ENCODE data around the gene TBC1D17. TPM values are rescaled to one million over a fixed set of nuclear protein-coding genes. Genes with fewer than 3 reads are reported as not detected.

Gene TBC1D17
- polyA plus RNA-seq, 2 of the 4 experiments (the other 2 are of a cell fraction) = 12.3 to 41.5 TPM

- WGBS (ENCODE audit: missing lambda C conversion rate) = 23% methylated on average over 28 of the region's 78 CpGs
- TF ChIP-seq FOXS1 (CRISPR knock-in tag; IDR thresholded peaks at IDR 0.05) (no peak), RFX5 (IDR thresholded peaks at IDR 0.05) (no peak), ZSCAN20 (CRISPR knock-in tag; IDR thresholded peaks at IDR 0.05) (no peak), CHD2 (IDR thresholded peaks at IDR 0.05; ENCODE audit: low read length, partially characterized antibody) (no peak), JUN (IDR thresholded peaks at IDR 0.05) (no peak; a peak in 1 of 5 replicates), BHLHE40 (IDR thresholded peaks at IDR 0.05; ENCODE audit: low read depth, low read length) (no peak), PBX3 (IDR thresholded peaks at IDR 0.05) (peak; percentile 36; the same call in 1 of the 2 replicates), MAZ (IDR thresholded peaks at IDR 0.05; ENCODE audit: borderline replicate concordance, low read depth, low read length) (no peak)
- TF ChIP-seq, protein P1, sequence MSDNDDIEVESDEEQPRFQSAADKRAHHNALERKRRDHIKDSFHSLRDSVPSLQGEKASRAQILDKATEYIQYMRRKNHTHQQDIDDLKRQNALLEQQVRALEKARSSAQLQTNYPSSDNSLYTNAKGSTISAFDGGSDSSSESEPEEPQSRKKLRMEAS (IDR thresholded peaks at IDR 0.05) = peak; percentile 60
- TF ChIP-seq, protein P2, sequence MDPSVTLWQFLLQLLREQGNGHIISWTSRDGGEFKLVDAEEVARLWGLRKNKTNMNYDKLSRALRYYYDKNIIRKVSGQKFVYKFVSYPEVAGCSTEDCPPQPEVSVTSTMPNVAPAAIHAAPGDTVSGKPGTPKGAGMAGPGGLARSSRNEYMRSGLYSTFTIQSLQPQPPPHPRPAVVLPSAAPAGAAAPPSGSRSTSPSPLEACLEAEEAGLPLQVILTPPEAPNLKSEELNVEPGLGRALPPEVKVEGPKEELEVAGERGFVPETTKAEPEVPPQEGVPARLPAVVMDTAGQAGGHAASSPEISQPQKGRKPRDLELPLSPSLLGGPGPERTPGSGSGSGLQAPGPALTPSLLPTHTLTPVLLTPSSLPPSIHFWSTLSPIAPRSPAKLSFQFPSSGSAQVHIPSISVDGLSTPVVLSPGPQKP (IDR thresholded peaks at IDR 0.05; ENCODE audit: low read depth, low read length) = no peak
- peak overlapping the region; percentile 89 for H3K4me3 ChIP-seq
- peak overlapping the region; percentile 92 for H3K4me2 ChIP-seq
- POLR2A ChIA-PET = interaction anchor here (0.7 to 1.6 kb wide), 4 partner anchors 11 to 210 kb away, joined by 3 to 10 read pairs (median 4); partner anchors contain the start of gene SCAF1
- peak overlapping the region; percentile 94 to 97 for H3K27ac ChIP-seq
- CTCF ChIA-PET = interaction anchor here (1.0 to 1.3 kb wide), 3 partner anchors 12 to 21 kb away, joined by 3 to 6 read pairs (median 4); no protein-coding TSS in a partner anchor
- DNase-seq (ENCODE audit: low read depth in 1 of 2, low spot score in 1 of 2) (no peak), ATAC-seq (no peak), FAIRE-seq (no peak)
- H3K4me1 ChIP-seq = peaks cover 17% of the 10 kb centered on the region
- no peaks in the 10 kb centered on the region for H3K9me3 ChIP-seq
Measured at GRCh38 chr19:49851456-49852259, 25.8 kb upstream of the TBC1D17 start.

GRCh38 chr19:49852631-49853126, 24.8 kb upstream of the TBC1D17 start:
- Histone ChIP-seq H3K9me3 (no peaks in the 10 kb centered on the region), H3K4me1 (peaks cover 17% of the 10 kb centered on the region), H3K4me2 (peak overlapping the region; percentile 92), H3K4me3 (peak overlapping the region; percentile 89; the same call in 2 of the 3 replicates), H3K27ac (no peak overlapping the region)
- no peak for DNase-seq (ENCODE audit: low read depth in 1 of 2, low spot score in 1 of 2)
- no peak for ATAC-seq
- FAIRE-seq = no peak
- ChIA-PET POLR2A (no interaction called here), CTCF (no interaction called here)
- 88% methylated on average over 14 of the region's 14 CpGs for WGBS (ENCODE audit: missing lambda C conversion rate)
- TF ChIP-seq REST (IDR thresholded peaks at IDR 0.05) = no peak
- TF ChIP-seq RAD21 (conservative IDR thresholded peaks at IDR 0.05 in 1 of 2, IDR thresholded peaks at IDR 0.05 in 1 of 2) = no peak
- TF ChIP-seq PBX3 (IDR thresholded peaks at IDR 0.05) = peak; percentile 44; the same call in 1 of the 2 replicates
- TF ChIP-seq CEBPB (IDR thresholded peaks at IDR 0.05) = no peak
- TF ChIP-seq ZSCAN20 (CRISPR knock-in tag; IDR thresholded peaks at IDR 0.05) = no peak
- TF ChIP-seq MAZ (IDR thresholded peaks at IDR 0.05; ENCODE audit: borderline replicate concordance, low read depth, low read length) = no peak
- TF ChIP-seq, protein P3, sequence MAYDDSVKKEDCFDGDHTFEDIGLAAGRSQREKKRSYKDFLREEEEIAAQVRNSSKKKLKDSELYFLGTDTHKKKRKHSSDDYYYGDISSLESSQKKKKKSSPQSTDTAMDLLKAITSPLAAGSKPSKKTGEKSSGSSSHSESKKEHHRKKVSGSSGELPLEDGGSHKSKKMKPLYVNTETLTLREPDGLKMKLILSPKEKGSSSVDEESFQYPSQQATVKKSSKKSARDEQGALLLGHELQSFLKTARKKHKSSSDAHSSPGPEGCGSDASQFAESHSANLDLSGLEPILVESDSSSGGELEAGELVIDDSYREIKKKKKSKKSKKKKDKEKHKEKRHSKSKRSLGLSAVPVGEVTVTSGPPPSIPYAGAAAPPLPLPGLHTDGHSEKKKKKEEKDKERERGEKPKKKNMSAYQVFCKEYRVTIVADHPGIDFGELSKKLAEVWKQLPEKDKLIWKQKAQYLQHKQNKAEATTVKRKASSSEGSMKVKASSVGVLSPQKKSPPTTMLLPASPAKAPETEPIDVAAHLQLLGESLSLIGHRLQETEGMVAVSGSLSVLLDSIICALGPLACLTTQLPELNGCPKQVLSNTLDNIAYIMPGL (CRISPR knock-in tag; IDR thresholded peaks at IDR 0.05; ENCODE audit: borderline replicate concordance) = no peak

All from A549 (cell line).